Pulmonary artery endothelial cell (primary cell): ENCODE results near the gene UBAP2. TPM values are rescaled to one million over a fixed set of nuclear protein-coding genes. Genes with fewer than 3 reads are reported as not detected.
"Not testable (repeated sequence)": the region's sequence is repeated elsewhere in the genome, so short reads cannot be mapped to it uniquely, and the experiment has no call there.

Experiments used
- DNase-seq: peaks from one replicate; pipeline ENCODE4 v3.0.0-alpha.2; 2011; ENCODE audit warnings: low read depth, low spot score
- total RNA-seq: library from RNA; depleted of rRNA; stranded (reverse); fragments of >200 nt; gene quantifications from 2 replicates; pipeline ENCODE4 v1.2.3, GENCODE V29; 2014

UBAP2 gene
- total RNA-seq, 1 donor from 2014 or later, result 14.0 TPM

DNA sequence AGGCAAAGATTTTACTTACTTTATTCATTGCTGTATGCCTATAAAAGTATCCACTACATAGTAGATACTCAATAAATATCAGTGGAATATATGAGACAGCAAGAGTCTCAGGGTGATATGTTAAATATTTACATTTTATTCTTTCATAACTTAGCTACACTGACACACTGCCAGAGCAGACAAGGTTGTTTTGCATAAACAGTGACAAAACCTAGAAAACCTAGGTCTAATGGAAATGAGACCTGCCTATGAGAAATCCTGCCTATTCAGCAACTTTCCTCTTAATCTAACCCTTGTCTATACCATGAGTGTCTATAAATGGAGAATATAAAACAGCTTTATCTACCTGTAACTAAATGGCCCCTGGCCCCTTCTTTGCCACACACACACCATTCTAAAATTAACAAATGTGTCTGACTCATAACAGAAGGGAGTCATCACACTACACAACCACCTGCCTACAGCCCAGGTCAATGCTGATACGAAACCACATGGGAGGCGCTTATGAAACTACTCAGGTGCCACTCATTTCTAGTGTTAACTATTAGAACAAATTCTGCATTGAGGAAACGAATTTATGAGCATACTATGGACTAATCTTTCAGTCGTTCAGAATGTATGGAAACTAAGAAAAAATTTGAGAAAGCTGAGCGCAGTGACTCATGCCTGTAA is 60.3 kb downstream of the UBAP2 start:
- DNase-seq, result no peak

DNA sequence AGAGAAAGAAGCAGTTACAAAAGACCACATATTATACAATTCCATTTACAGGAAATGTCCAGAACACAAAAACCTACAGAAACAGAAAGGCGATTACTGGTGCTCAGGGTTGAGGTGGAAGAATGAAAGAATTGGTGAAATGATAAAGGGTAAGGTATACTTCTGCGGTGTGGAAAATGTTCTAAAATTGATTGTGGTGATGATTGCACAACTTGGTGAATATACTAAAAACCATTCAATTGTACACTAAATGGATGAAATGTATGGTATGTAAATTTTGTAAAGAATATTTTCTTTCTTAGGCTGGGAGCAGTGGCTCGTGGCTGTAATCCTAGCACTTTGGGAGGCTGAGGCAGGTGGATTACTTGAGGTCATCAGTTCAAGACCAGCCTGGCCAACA is 72.3 kb downstream of the UBAP2 start:
- no peak for DNase-seq

GRCh38 chr9:33972698-33973097 is 76.0 kb downstream of the UBAP2 start:
- DNase-seq, result no peak

GRCh38 chr9:33964086-33964768 is 84.5 kb downstream of the UBAP2 start:
- no peak for DNase-seq

- DNase-seq, result not testable (repeated sequence)
Observed at GRCh38 chr9:33962468-33962867, 86.2 kb downstream of the UBAP2 start.

GRCh38 chr9:33959725-33960124 is 89.0 kb downstream of the UBAP2 start:
- no peak for DNase-seq

DNA sequence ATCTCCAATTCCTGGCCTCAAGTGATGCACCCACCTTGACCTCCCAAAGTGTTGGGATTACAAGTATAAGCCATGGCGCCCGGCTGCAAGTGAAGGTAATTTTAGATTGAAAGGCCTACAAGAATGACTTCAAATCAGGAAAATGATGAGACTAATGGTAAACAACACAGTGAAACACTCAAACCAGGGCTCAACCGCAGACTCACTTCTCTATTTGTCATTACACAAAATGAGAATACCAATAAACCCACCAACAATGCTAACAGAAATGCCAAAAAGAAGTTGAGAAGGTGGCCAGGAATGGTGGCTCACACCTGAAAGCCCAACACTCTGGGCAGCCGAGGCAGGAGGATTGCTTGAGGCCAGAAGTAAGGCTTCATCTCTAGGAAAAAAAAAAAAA is 92.1 kb downstream of the UBAP2 start:
- no peak for DNase-seq

DNA sequence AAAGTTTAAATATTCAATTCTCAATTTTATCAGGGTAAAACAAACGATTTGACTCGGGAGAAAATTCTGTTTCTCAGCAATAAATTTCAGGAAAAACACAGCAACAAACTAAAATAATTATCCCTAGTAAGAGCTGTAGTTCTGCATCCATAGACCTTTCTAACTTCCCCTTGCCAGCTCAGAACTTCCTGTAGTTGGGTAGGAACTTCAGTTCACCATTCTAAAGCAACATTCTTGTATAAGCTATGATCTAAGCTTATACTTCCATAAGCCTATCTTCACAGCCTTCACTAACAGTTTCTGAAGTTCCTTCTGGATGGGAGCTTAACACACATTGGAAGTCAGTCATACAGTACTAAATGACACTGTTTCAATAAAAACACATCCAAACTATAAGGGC is 96.6 kb downstream of the UBAP2 start:
- no peak for DNase-seq

DNA sequence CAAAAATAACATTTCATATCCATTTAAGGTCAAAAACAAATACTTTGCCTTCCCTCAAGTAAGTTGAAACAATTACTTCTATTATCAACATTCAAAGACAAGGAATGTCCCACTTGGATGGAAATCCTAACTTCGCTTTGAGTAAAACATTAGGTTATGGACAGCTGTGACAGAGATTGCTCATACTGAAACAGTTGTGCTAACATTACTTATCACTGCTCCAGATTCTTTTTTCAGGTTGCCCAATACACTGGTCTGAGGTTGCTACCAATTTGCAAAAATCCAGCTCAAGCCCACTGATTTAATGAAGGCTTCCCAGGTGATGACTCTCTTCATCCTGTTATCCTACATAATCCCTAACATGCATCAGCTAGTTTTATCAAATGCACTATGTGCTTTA is 98.3 kb downstream of the UBAP2 start:
- no peak for DNase-seq

- no peak for DNase-seq
Observed at GRCh38 chr9:33946779-33947535, 101.7 kb downstream of the UBAP2 start.

GRCh38 chr9:33943389-33943788 is 105.3 kb downstream of the UBAP2 start:
- DNase-seq, result no peak

GRCh38 chr9:33942471-33943083 is 106.1 kb downstream of the UBAP2 start:
- DNase-seq, result no peak

GRCh38 chr9:33939924-33940874 is 108.5 kb downstream of the UBAP2 start:
- no peak for DNase-seq

DNA sequence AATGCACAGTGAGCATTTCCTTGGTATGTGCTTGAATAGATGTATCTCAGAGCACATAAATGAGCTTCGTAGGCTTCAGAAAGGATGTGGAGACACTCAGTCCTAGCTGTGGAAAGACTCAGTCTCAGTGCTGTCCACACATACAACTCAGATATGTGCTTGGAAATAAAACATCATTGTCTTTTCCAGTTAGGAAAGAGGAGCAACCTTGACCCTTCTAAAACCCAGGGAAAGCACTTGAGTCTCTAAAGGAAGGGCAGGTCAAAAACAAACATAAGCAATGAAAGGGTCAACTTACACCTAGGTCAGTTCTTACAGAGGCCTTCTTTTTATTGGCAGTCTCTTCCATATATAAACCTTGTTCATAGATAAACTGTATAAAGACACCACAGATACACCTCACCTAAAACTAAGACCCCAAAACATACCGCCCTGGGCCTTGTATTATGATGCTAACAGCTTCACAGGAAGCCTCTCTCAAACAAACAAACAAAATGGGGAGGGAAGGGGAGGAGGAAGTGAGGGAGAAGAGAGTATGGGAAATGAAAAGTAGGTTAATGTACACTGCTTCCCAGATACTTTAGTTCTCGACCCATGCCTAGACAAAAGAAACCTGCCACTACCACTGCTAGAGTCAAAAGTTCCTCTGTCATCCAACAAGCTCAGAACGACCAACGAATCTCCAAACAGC is 114.4 kb downstream of the UBAP2 start:
- no peak for DNase-seq

DNA sequence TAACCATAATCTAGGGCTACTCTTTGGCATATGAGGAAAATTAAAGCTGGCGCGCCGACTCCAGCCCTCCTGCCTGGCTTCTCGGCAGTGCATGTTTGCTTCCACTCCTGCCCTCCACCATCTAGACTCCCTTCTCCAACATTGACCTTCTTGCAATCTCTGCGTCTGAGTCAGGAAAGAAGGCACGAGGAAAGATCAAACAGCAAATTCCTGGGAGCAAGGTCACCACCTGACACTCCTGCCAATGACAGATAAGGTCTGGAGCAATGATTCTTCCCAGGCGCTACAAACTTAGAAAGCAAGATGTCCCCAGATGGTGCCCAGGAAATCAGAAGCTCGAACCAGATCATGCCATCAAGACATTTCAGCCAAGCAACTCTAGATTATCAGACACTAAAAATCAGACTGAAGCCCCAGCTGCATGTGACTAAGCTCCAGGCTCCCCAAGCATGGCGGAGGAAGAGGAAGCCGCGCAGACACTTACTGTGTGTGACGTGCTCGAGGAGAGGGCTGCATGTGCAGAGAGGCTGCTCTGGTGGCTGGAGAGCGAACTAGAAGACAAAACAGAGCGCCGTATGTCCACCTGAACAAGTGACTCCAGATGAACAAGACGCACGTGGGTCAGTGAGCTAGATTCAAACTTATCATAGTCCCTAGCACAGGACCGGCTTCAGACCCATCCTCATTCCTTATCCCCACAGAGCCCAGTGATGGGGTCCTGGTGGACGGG is 116.4 kb downstream of the UBAP2 start:
- no peak for DNase-seq

DNA sequence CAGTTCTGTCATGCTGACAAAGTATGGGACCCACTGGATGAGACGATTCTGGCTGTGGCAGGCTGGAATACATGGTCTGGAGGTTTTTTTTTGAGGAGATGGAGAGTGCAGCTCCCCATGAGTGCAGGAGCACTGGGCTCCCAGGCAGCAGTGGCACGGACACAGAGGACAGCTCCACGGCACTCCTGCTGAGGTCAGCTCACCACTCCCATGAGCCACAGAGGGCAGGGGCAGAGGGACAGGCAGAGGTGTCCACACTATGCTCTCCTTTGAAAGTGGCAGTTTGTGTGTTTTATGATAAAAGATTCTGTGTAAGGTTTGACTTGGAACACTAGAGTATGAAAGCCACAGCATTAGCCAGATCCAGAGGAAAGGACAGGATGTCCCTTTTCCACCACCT is 117.4 kb downstream of the UBAP2 start:
- no peak for DNase-seq

DNA sequence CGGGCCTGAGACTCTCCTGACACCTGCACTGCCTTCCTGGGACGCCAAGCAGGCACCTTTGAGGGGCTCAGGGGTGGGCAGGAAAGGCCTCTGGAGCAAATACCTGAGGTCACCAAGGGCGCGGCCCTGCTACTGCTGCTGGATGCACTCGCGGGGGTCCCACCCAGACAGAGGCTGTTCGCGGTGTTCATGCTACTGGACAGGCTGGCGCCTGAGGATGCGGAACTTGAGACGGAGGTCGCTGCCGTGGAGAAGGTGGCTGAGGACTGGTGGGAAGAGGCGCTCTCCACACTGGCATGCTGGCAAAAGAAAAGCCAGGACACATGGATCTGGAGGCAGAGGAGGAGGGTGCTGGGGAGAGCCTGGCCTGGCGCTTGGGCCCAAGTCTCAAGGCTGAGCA is 121.0 kb downstream of the UBAP2 start:
- DNase-seq, result no peak

DNA sequence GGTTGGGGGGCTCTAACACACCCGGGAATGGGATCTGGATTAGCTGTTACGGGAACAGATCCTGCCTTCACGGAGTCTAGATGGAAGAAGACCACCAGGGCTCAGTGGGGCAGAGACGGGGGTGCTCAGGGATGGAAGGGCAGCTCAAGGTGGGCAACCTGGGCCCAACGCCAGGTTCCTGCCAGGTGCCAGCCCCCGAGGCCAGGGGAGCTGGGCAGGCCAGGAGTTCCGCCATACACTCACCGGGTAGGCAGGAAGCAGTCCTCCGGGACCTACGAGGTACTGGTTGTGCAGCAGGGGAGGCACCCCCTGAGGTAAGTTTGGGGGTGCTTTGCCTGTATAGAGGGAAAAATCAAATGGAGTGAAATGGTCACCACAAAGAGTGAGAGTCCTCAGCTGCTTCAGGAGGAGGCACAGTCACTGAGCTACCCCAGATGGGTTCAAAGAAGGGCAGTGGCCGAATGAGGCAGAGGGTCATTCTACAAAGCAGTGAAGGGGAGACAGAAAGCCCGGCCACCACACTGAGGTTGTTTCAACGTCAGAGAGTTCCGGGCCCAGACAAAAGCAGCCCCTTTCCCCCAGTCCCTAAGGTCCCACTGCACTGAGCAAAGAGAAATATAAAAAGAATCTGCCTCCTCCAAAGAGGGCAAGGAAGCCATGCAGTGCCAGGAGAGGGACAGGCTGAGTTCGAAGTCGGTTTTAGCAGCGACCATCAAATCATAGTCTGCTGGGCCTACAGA is 121.8 kb downstream of the UBAP2 start:
- no peak for DNase-seq
